HG03457 (cell line): ENCODE measurements around the gene RPL37.
"Not testable (repeated sequence)": the region's sequence is repeated elsewhere in the genome, so short reads cannot be mapped to it uniquely, and the experiment has no call there.

Experiments used
- ATAC-seq: cut with Tn5 transposase; IDR thresholded peaks from one replicate; pipeline ENCODE4 v1.9.1; 2021; ENCODE audit warnings: moderate number of reproducible peaks; ENCODE audit not compliant: unreplicated experiment

Gene RPL37

GRCh38 chr5:40834391-40834848 is 602 bp downstream of the RPL37 start:
- ATAC-seq = no peak

GRCh38 chr5:40833712-40834229 is 1.3 kb downstream of the RPL37 start:
- no peak for ATAC-seq

GRCh38 chr5:40832345-40832744 is 2.7 kb downstream of the RPL37 start:
- ATAC-seq = no peak

GRCh38 chr5:40831346-40832210 is 3.4 kb downstream of the RPL37 start:
- no peak for ATAC-seq

- ATAC-seq = no peak
Observed at GRCh38 chr5:40829748-40830533, 5.1 kb downstream of the RPL37 start.

GRCh38 chr5:40828690-40829661 is 6.0 kb downstream of the RPL37 start:
- no peak for ATAC-seq

- no peak for ATAC-seq
Observed at GRCh38 chr5:40828021-40828631, 6.9 kb downstream of the RPL37 start.

GRCh38 chr5:40827188-40827977 is 7.6 kb downstream of the RPL37 start:
- ATAC-seq = no peak

GRCh38 chr5:40826489-40827187 is 8.4 kb downstream of the RPL37 start:
- ATAC-seq = no peak

- ATAC-seq = not testable (repeated sequence)
Observed at GRCh38 chr5:40825461-40826043, 9.5 kb downstream of the RPL37 start.

- ATAC-seq = no peak
Observed at GRCh38 chr5:40823459-40823858, 11.6 kb downstream of the RPL37 start.

GRCh38 chr5:40813698-40814281 is 21.2 kb downstream of the RPL37 start:
- ATAC-seq = no peak

GRCh38 chr5:40812125-40812524 is 22.9 kb downstream of the RPL37 start:
- no peak for ATAC-seq

GRCh38 chr5:40801771-40802562 is 33.1 kb downstream of the RPL37 start:
- no peak for ATAC-seq

GRCh38 chr5:40799258-40799657 is 35.8 kb downstream of the RPL37 start:
- no peak for ATAC-seq

GRCh38 chr5:40798801-40799210 is 36.2 kb downstream of the RPL37 start:
- no peak for ATAC-seq
